CD4-positive, alpha-beta memory T cell (primary cell): ENCODE results near the gene RALGAPA1. TPM values are rescaled to one million over a fixed set of nuclear protein-coding genes. Genes with fewer than 3 reads are reported as not detected.
"Not testable (repeated sequence)": the region's sequence is repeated elsewhere in the genome, so short reads cannot be mapped to it uniquely, and the experiment has no call there.

Experiments
- CTCF ChIA-PET: fragments of 350-600 bp; sonication (Branson Sonifier 250); formaldehyde crosslinking; loops from one replicate; lab custom pipeline; 2021; ENCODE audit warnings: inconsistent platforms; ENCODE audit not compliant: partially characterized antibody; lab: Charles Lee
- POLR2A ChIA-PET: fragments of 350-600 bp; sonication (Branson Sonifier 250); formaldehyde crosslinking; loops from one replicate; lab custom pipeline; 2021; ENCODE audit not compliant: partially characterized antibody; lab: Charles Lee
- DNase-seq, 5 donors: peaks; one replicate each; pipeline versions ENCODE4 v3.0.0 to v3.0.0-alpha.2; 2020 to 2022; ENCODE audit warnings: mixed read lengths in 1 of 5
- H3K27ac ChIP-seq: one replicate; pipeline ENCODE4 v1.7.0; 2013; ENCODE audit warnings: low read depth, low read length
- H3K27me3 ChIP-seq: 2 replicates; pipeline ENCODE4 v1.7.0; 2013; ENCODE audit warnings: mild to moderate bottlenecking, low read length, moderate library complexity; ENCODE audit not compliant: insufficient read depth
- H3K36me3 ChIP-seq: 2 replicates; pipeline ENCODE4 v1.7.0; 2013; ENCODE audit warnings: mild to moderate bottlenecking, low read length, moderate library complexity; ENCODE audit not compliant: insufficient read depth
- H3K4me1 ChIP-seq: 2 replicates; pipeline ENCODE4 v1.7.0; 2013; ENCODE audit warnings: mild to moderate bottlenecking, low read length, moderate library complexity; ENCODE audit not compliant: insufficient read depth
- H3K4me3 ChIP-seq, 2 donors: one replicate each; pipeline ENCODE4 v1.7.0; 2013; ENCODE audit warnings: low read length in 2 of 2, mild to moderate bottlenecking in 1 of 2
- H3K9me3 ChIP-seq, 2 donors: one replicate each; pipeline ENCODE4 v1.7.0; 2013; ENCODE audit warnings: low read length in 2 of 2, control low read depth in 1 of 2; ENCODE audit not compliant: control insufficient read depth in 1 of 2
- H3K27ac Mint-ChIP-seq, 7 donors: one replicate each; pipeline ENCODE4 v1.8.0; 2020 to 2021; ENCODE audit warnings: mixed read lengths in 7 of 7, mild to moderate bottlenecking in 6 of 7, inconsistent platforms in 3 of 7, moderate library complexity in 3 of 7
- H3K27me3 Mint-ChIP-seq, 2 donors: one replicate each; pipeline ENCODE4 v1.8.0; 2020 to 2021; ENCODE audit warnings: mixed read lengths in 2 of 2
- H3K36me3 Mint-ChIP-seq, 2 donors: one replicate each; pipeline ENCODE4 v1.8.0; 2020 to 2021; ENCODE audit warnings: mixed read lengths in 2 of 2, inconsistent platforms in 1 of 2, mild to moderate bottlenecking in 1 of 2
- H3K4me1 Mint-ChIP-seq, 4 donors: one replicate each; pipeline ENCODE4 v1.8.0; 2020 to 2021; ENCODE audit warnings: mixed read lengths in 4 of 4, mild to moderate bottlenecking in 1 of 4
- H3K4me3 Mint-ChIP-seq, 8 donors: one replicate each; pipeline ENCODE4 v1.8.0; 2020 to 2021; ENCODE audit warnings: mixed read lengths in 8 of 8, mild to moderate bottlenecking in 7 of 8, moderate library complexity in 6 of 8, inconsistent platforms in 3 of 8
- H3K9me3 Mint-ChIP-seq, 8 donors: one replicate each; pipeline ENCODE4 v1.8.0; 2020 to 2021; ENCODE audit warnings: mixed read lengths in 8 of 8, mild to moderate bottlenecking in 5 of 8, inconsistent platforms in 3 of 8, moderate library complexity in 1 of 8
- intact Hi-C: fragments of 100-400 bp; cut with micrococcal nuclease; formaldehyde crosslinking; loops from one replicate; pipeline ENCODE4 v1.15.1; 2023
- polyA plus RNA-seq, 2 donors: library from polyadenylated mRNA; unstranded; fragments of 300-500 nt; fragmentation: Illumina TruSeq; gene quantifications; one replicate each; pipeline ENCODE4 v1.2.3, GENCODE V29; 2021
- total RNA-seq, 2 experiments: library from RNA; stranded (reverse); gene quantifications; one replicate each; pipeline ENCODE4 v1.2.3, GENCODE V29; 2021

RALGAPA1 gene
- total and polyA plus RNA-seq, 4 experiments from 2014 or later, result 15.1 to 66.0 (median 42.9) TPM

- H3K4me3 Mint-ChIP-seq, result no peak overlapping the region
Observed at GRCh38 chr14:35637269-35637668, 171.8 kb downstream of the RALGAPA1 start.

GRCh38 chr14:35632676-35633075, 176.4 kb downstream of the RALGAPA1 start:
- Mint-ChIP-seq H3K4me3 (no peak overlapping the region), H3K4me1 (peaks cover 0 to 2% (median 0%) of the 10 kb centered on the region in 4 donors), H3K36me3 (peaks cover 38 to 52% of the 10 kb centered on the region in 2 donors), H3K27ac (peak overlapping the region in 2 of 7 donors; percentile 12 to 29), H3K9me3 (peaks cover 0 to 9% (median 4%) of the 10 kb centered on the region in 8 donors), H3K27me3 (no peaks in the 10 kb centered on the region)
- Histone ChIP-seq H3K4me1 (no peaks in the 10 kb centered on the region), H3K27me3 (no peaks in the 10 kb centered on the region), H3K36me3 (peaks cover 4% of the 10 kb centered on the region), H3K27ac (no peak overlapping the region), H3K9me3 (no peaks in the 10 kb centered on the region), H3K4me3 (no peak overlapping the region)
- DNase-seq, result no peak
- ChIA-PET POLR2A (no interaction called here), CTCF (no interaction called here)
- intact Hi-C loops, result no loop called here

More at GRCh38 chr14:35637269-35637668, 171.8 kb downstream of the RALGAPA1 start:
- ChIA-PET CTCF (interaction anchor here (0.8 kb wide), 1 partner anchor 18 kb away, joined by 4 read pairs; no protein-coding TSS in a partner anchor), POLR2A (no interaction called here)
- peaks cover 4% of the 10 kb centered on the region for H3K36me3 ChIP-seq
- Mint-ChIP-seq H3K9me3 (peaks cover 2 to 17% (median 9%) of the 10 kb centered on the region in 8 donors), H3K4me1 (peaks cover 0 to 4% (median 0%) of the 10 kb centered on the region in 4 donors), H3K27ac (no peak overlapping the region), H3K27me3 (no peaks in the 10 kb centered on the region), H3K36me3 (peaks cover 68 to 74% of the 10 kb centered on the region in 2 donors)
- no peak overlapping the region for H3K4me3 ChIP-seq
- H3K27me3 ChIP-seq, result no peaks in the 10 kb centered on the region
- no peak for DNase-seq
- intact Hi-C loops, result no loop called here
- H3K9me3 ChIP-seq, result no peaks in the 10 kb centered on the region
- no peaks in the 10 kb centered on the region for H3K4me1 ChIP-seq
- no peak overlapping the region for H3K27ac ChIP-seq

- Histone ChIP-seq H3K4me3 (no peak overlapping the region), H3K27ac (no peak overlapping the region), H3K9me3 (no peaks in the 10 kb centered on the region), H3K27me3 (no peaks in the 10 kb centered on the region), H3K36me3 (peaks cover 4% of the 10 kb centered on the region), H3K4me1 (no peaks in the 10 kb centered on the region)
- Mint-ChIP-seq H3K9me3 (peaks cover 0 to 6% (median 1%) of the 10 kb centered on the region in 8 donors), H3K36me3 (peaks cover 34 to 51% of the 10 kb centered on the region in 2 donors), H3K4me3 (no peak overlapping the region), H3K4me1 (peaks cover 0 to 2% (median 0%) of the 10 kb centered on the region in 4 donors), H3K27ac (no peak overlapping the region), H3K27me3 (no peaks in the 10 kb centered on the region)
- ChIA-PET POLR2A (no interaction called here), CTCF (no interaction called here)
- DNase-seq, result no peak
- intact Hi-C loops, result no loop called here
Observed at GRCh38 chr14:35632271-35632670, 176.8 kb downstream of the RALGAPA1 start.

GRCh38 chr14:35631071-35631805, 177.9 kb downstream of the RALGAPA1 start:
- H3K27ac ChIP-seq, result no peak overlapping the region
- peaks cover 4% of the 10 kb centered on the region for H3K36me3 ChIP-seq
- no peak overlapping the region for H3K4me3 Mint-ChIP-seq
- no peaks in the 10 kb centered on the region for H3K9me3 Mint-ChIP-seq
- no peaks in the 10 kb centered on the region for H3K4me1 Mint-ChIP-seq
- no peak for DNase-seq
- H3K9me3 ChIP-seq, result no peaks in the 10 kb centered on the region
- H3K36me3 Mint-ChIP-seq, result peaks cover 27 to 50% of the 10 kb centered on the region in 2 donors
- intact Hi-C loops, result no loop called here
- H3K27me3 Mint-ChIP-seq, result no peaks in the 10 kb centered on the region
- no peaks in the 10 kb centered on the region for H3K4me1 ChIP-seq
- ChIA-PET POLR2A (no interaction called here), CTCF (no interaction called here)
- H3K27ac Mint-ChIP-seq, result peak overlapping the region in 1 of 7 donors; percentile 48
- no peak overlapping the region for H3K4me3 ChIP-seq
- no peaks in the 10 kb centered on the region for H3K27me3 ChIP-seq

GRCh38 chr14:35628989-35629388, 180.1 kb downstream of the RALGAPA1 start:
- intact Hi-C loops, result no loop called here
- ChIA-PET CTCF (no interaction called here), POLR2A (no interaction called here)
- no peaks in the 10 kb centered on the region for H3K9me3 ChIP-seq
- no peaks in the 10 kb centered on the region for H3K27me3 ChIP-seq
- no peaks in the 10 kb centered on the region for H3K27me3 Mint-ChIP-seq
- no peak overlapping the region for H3K27ac ChIP-seq
- no peak overlapping the region for H3K4me3 Mint-ChIP-seq
- DNase-seq, result no peak
- peak overlapping the region in 3 of 7 donors; percentile 40 to 55 (median 44) for H3K27ac Mint-ChIP-seq
- H3K9me3 Mint-ChIP-seq, result no peaks in the 10 kb centered on the region
- H3K4me1 ChIP-seq, result no peaks in the 10 kb centered on the region
- no peaks in the 10 kb centered on the region for H3K4me1 Mint-ChIP-seq
- H3K4me3 ChIP-seq, result no peak overlapping the region
- no peaks in the 10 kb centered on the region for H3K36me3 ChIP-seq
- H3K36me3 Mint-ChIP-seq, result peaks cover 34 to 52% of the 10 kb centered on the region in 2 donors

GRCh38 chr14:35626947-35627346, 182.1 kb downstream of the RALGAPA1 start:
- H3K4me1 ChIP-seq, POLR2A ChIA-PET, DNase-seq, H3K36me3 ChIP-seq, H3K4me3 Mint-ChIP-seq, H3K27me3 Mint-ChIP-seq, H3K9me3 Mint-ChIP-seq, H3K27me3 ChIP-seq, H3K27ac Mint-ChIP-seq, H3K4me3 ChIP-seq, H3K4me1 Mint-ChIP-seq, H3K9me3 ChIP-seq, H3K27ac ChIP-seq, intact Hi-C loops: not testable (repeated sequence)
- peaks cover 41 to 57% of the 10 kb centered on the region in 2 donors for H3K36me3 Mint-ChIP-seq
- CTCF ChIA-PET, result interaction anchor here (0.7 kb wide), 1 partner anchor 182 kb away, joined by 3 read pairs; the partner anchor contains the start of gene RALGAPA1

- CTCF ChIA-PET, result interaction anchor here (1.5 kb wide), 1 partner anchor 14 kb away, joined by 3 read pairs; no protein-coding TSS in a partner anchor
- POLR2A ChIA-PET, H3K27ac ChIP-seq, H3K4me1 ChIP-seq, H3K27me3 ChIP-seq, H3K9me3 ChIP-seq, H3K4me3 ChIP-seq, DNase-seq, H3K27me3 Mint-ChIP-seq, H3K4me3 Mint-ChIP-seq, H3K36me3 ChIP-seq, intact Hi-C loops: not testable (repeated sequence)
- Mint-ChIP-seq H3K27ac (peak overlapping the region in 1 of 7 donors; percentile 57), H3K9me3 (peaks cover 0 to 20% (median 6%) of the 10 kb centered on the region in 8 donors), H3K36me3 (peaks cover 70% of the 10 kb centered on the region in 2 donors), H3K4me1 (peaks cover 0 to 16% (median 1%) of the 10 kb centered on the region in 4 donors)
Observed at GRCh38 chr14:35621996-35622395, 187.1 kb downstream of the RALGAPA1 start.
